ENCODE data around the gene PI16.

GRCh38 chr6:36976007-36976264, 21.4 kb downstream of the PI16 start:
- TF ChIP-seq CTCF (IDR thresholded peaks at IDR 0.05; ENCODE audit: low read length) (no peak), EZH2 (optimal IDR thresholded peaks at IDR 0.05; ENCODE audit: low read depth, low read length) (no peak), EZH2phosphoT487 (IDR thresholded peaks at IDR 0.05; ENCODE audit: low read length) (no peak)

Data from MM.1S (cell line).